HG03439 (cell line): ENCODE data around the gene LMX1A.

Source experiments
- ATAC-seq: cut with Tn5 transposase; IDR thresholded peaks from one replicate; pipeline ENCODE4 v1.9.1; 2021; ENCODE audit warnings: mild to moderate bottlenecking, moderate library complexity; ENCODE audit not compliant: unreplicated experiment

Gene LMX1A

GRCh38 chr1:165367375-165367993 lies 11.0 kb upstream of the LMX1A start:
- ATAC-seq: peak; percentile 56

GRCh38 chr1:165365341-165365740 lies 8.8 kb upstream of the LMX1A start:
- no peak for ATAC-seq

GRCh38 chr1:165364568-165365133 lies 8.1 kb upstream of the LMX1A start:
- ATAC-seq: no peak

GRCh38 chr1:165356876-165357275 lies 361 bp upstream of the LMX1A start:
- ATAC-seq: no peak

- no peak for ATAC-seq
These were observed 1.2 kb downstream of the LMX1A start for GRCh38 chr1:165355139-165355976.

- no peak for ATAC-seq
These were observed 1.8 kb downstream of the LMX1A start for GRCh38 chr1:165354739-165355138.

GRCh38 chr1:165353731-165354671 lies 2.5 kb downstream of the LMX1A start:
- no peak for ATAC-seq

- ATAC-seq: no peak
These were observed 3.8 kb downstream of the LMX1A start for GRCh38 chr1:165352442-165353293.

GRCh38 chr1:165351863-165352441 lies 4.6 kb downstream of the LMX1A start:
- no peak for ATAC-seq

GRCh38 chr1:165350840-165351239 lies 5.7 kb downstream of the LMX1A start:
- ATAC-seq: no peak

GRCh38 chr1:165345502-165345901 lies 11.0 kb downstream of the LMX1A start:
- no peak for ATAC-seq

GRCh38 chr1:165344736-165345135 lies 11.8 kb downstream of the LMX1A start:
- ATAC-seq: no peak

GRCh38 chr1:165344198-165344597 lies 12.3 kb downstream of the LMX1A start:
- no peak for ATAC-seq

GRCh38 chr1:165342587-165342986 lies 13.9 kb downstream of the LMX1A start:
- no peak for ATAC-seq

GRCh38 chr1:165342168-165342567 lies 14.3 kb downstream of the LMX1A start:
- ATAC-seq: no peak

GRCh38 chr1:165339164-165339563 lies 17.4 kb downstream of the LMX1A start:
- ATAC-seq: no peak

- no peak for ATAC-seq
These were observed 26.0 kb downstream of the LMX1A start for GRCh38 chr1:165330483-165330882.

- ATAC-seq: no peak
These were observed 27.4 kb downstream of the LMX1A start for GRCh38 chr1:165329104-165329503.

GRCh38 chr1:165328136-165328535 lies 28.4 kb downstream of the LMX1A start:
- ATAC-seq: no peak

GRCh38 chr1:165327538-165327937 lies 29.0 kb downstream of the LMX1A start:
- ATAC-seq: no peak
